Measurements from ENCODE around the gene RANBP6.
"Not testable (repeated sequence)": the region's sequence is repeated elsewhere in the genome, so short reads cannot be mapped to it uniquely, and the experiment has no call there.

The RANBP6 gene

GRCh38 chr9:6040077-6040476, 24.7 kb upstream of the RANBP6 start:
- no peaks in the 10 kb centered on the region for H3K36me3 ChIP-seq (ENCODE audit: insufficient read depth, low read depth, low read length)
- H3K9ac ChIP-seq (ENCODE audit: low read depth, low read length) = no peak overlapping the region
- H3K9me3 ChIP-seq (ENCODE audit: insufficient read depth, low read depth, low read length) = no peaks in the 10 kb centered on the region
- no peaks in the 10 kb centered on the region for H3K27me3 ChIP-seq (ENCODE audit: insufficient read depth, low read length)
- no peak overlapping the region for H3K4me3 ChIP-seq (ENCODE audit: low read length)
- H3K4me1 ChIP-seq (ENCODE audit: insufficient read depth, low read length) = no peaks in the 10 kb centered on the region; the same call in 1 of the 2 replicates
- no peak overlapping the region for H3K27ac ChIP-seq (ENCODE audit: low read length)

- H3K9me3 ChIP-seq (ENCODE audit: insufficient read depth, low read depth, low read length) = no peaks in the 10 kb centered on the region
- no peaks in the 10 kb centered on the region for H3K27me3 ChIP-seq (ENCODE audit: insufficient read depth, low read length)
- H3K27ac ChIP-seq (ENCODE audit: low read length) = no peak overlapping the region
- no peak overlapping the region for H3K4me3 ChIP-seq (ENCODE audit: low read length)
- H3K4me1 ChIP-seq (ENCODE audit: insufficient read depth, low read length) = no peaks in the 10 kb centered on the region; the same call in 1 of the 2 replicates
- H3K9ac ChIP-seq (ENCODE audit: low read depth, low read length) = no peak overlapping the region
- no peaks in the 10 kb centered on the region for H3K36me3 ChIP-seq (ENCODE audit: insufficient read depth, low read depth, low read length)
These were observed 21.0 kb upstream of the RANBP6 start for GRCh38 chr9:6036391-6036790.

DNA sequence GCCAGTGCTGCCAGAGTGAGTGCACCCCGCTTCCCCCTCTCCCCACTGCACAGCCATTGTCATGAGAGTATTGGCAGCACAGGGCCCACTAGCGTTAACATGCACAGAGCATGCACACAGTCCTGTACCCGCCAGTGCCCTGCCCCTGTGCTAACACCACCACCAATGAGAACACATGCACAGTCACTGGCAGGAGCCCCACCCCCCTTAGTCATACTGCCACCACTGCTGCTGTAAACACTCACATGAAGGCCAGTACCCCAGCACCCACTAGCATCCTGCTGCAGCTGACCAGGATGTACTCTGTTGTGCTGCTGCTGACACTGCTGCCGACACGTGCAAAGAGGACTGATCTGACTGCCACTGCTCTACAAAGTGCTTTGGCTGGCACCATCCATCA, 19.5 kb upstream of the RANBP6 start:
- Histone ChIP-seq H3K9me3 (ENCODE audit: insufficient read depth, low read depth, low read length) (no peaks in the 10 kb centered on the region), H3K36me3 (ENCODE audit: insufficient read depth, low read depth, low read length) (no peaks in the 10 kb centered on the region), H3K27me3 (ENCODE audit: insufficient read depth, low read length) (no peaks in the 10 kb centered on the region), H3K4me3 (ENCODE audit: low read length) (no peak overlapping the region), H3K4me1 (ENCODE audit: insufficient read depth, low read length) (no peaks in the 10 kb centered on the region; the same call in 1 of the 2 replicates), H3K27ac (ENCODE audit: low read length) (no peak overlapping the region), H3K9ac (ENCODE audit: low read depth, low read length) (no peak overlapping the region)

DNA sequence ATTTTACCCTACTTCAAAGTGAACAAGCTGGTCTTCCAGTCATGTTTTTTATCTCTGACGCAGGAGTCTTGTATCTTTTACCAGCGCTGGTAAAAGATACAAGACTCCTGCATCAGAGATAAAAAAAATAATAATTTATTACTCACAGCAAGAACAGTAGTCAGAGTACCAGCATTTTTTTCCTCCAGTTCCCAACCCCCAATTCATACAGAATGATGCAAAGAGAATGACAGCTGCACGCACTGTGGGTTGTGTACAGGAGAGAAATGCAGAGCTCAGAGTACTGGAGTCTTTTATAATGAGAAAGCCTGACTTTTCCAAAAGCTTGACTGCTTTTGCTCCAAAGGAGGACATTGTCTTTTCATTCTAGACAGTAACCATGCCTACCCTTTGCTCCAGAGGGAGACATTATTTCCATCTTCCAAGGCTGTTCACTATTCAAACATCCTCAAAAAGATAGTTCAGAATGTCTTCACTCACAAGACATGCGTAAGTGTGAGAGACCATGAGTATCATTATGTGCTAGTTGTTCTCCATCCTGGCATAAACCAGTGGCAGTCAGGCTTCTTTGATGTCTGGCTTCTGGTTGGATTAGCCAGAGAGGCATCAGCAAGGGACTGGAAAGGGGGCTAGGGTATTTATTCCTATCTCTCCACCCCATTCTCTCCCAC, 14.3 kb upstream of the RANBP6 start:
- Histone ChIP-seq H3K27ac (ENCODE audit: low read length) (no peak overlapping the region), H3K9me3 (ENCODE audit: insufficient read depth, low read depth, low read length) (no peaks in the 10 kb centered on the region), H3K9ac (ENCODE audit: low read depth, low read length) (no peak overlapping the region), H3K4me3 (ENCODE audit: low read length) (no peak overlapping the region), H3K27me3 (ENCODE audit: insufficient read depth, low read length) (no peaks in the 10 kb centered on the region), H3K4me1 (ENCODE audit: insufficient read depth, low read length) (no peaks in the 10 kb centered on the region), H3K36me3 (ENCODE audit: insufficient read depth, low read depth, low read length) (no peaks in the 10 kb centered on the region)

DNA sequence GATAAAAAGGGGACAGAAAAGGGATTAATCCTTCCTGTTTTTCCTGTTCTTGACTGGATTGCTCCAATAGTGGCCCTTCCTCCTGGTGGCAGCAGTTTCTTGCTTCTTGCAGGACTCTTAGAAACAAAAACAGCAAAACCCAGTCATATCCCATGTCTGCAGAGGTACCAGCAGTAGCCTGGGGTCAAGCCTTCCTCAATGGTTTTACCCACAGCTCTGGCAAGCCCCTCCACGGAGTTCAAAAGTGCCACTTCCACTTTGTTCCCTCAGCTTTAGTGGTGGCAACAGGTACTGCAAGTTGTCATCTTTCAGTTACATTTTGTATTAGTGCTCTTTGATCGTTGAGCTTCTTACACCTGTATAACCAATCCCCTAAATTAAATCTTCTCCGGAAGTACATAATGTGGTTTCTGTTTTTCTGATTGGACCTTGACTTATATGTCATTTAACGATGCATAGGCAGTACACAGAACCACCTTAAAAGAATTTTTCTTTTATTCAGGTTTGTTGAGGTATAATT, 8.7 kb upstream of the RANBP6 start:
- Histone ChIP-seq H3K4me1 (ENCODE audit: insufficient read depth, low read length) (no peaks in the 10 kb centered on the region), H3K4me3 (ENCODE audit: low read length) (no peak overlapping the region), H3K27ac (ENCODE audit: low read length) (no peak overlapping the region), H3K9me3 (ENCODE audit: insufficient read depth, low read depth, low read length) (no peaks in the 10 kb centered on the region), H3K27me3 (ENCODE audit: insufficient read depth, low read length) (no peaks in the 10 kb centered on the region), H3K36me3 (ENCODE audit: insufficient read depth, low read depth, low read length) (no peaks in the 10 kb centered on the region), H3K9ac (ENCODE audit: low read depth, low read length) (no peak overlapping the region)

- not testable (repeated sequence) for H3K9ac ChIP-seq (ENCODE audit: low read depth, low read length); H3K27me3 ChIP-seq (ENCODE audit: insufficient read depth, low read length); H3K9me3 ChIP-seq (ENCODE audit: insufficient read depth, low read depth, low read length); H3K4me1 ChIP-seq (ENCODE audit: insufficient read depth, low read length); H3K27ac ChIP-seq (ENCODE audit: low read length); H3K4me3 ChIP-seq (ENCODE audit: low read length)
- peaks cover 23% of the 10 kb centered on the region for H3K36me3 ChIP-seq (ENCODE audit: insufficient read depth, low read depth, low read length)
These were observed 1.6 kb upstream of the RANBP6 start for GRCh38 chr9:6016975-6017374.

DNA sequence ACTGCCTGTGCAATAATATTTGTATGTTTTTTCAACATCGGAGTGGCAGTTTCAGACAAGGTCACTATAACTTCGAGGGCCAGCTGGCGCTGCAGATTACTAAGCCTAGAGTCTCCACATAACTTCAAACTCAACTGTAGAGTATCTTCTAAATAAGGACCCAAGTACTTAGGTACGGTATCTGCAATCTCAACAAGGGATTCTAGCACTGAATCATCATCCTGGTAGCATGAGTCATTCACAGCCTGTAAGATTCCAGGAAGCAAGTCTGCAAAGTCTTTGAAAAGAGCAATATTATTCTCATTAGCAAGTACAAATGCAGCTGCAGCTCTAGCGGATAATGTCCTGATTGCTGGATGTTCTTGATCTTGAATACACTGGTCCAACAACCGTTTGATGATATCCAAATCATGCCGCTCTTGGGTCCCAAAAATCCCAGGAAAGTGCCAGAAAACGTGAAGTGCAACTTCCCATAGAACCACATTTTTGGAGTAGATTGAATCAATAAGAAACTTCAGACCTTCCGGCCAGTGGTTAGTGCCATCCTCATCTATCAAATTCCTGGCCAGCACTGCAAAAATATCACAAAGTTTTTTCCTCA, 654 bp downstream of the RANBP6 start:
- H3K27me3 ChIP-seq (ENCODE audit: insufficient read depth, low read length) = no peaks in the 10 kb centered on the region
- H3K4me3 ChIP-seq (ENCODE audit: low read length) = peak overlapping the region; percentile 97
- H3K36me3 ChIP-seq (ENCODE audit: insufficient read depth, low read depth, low read length) = peaks cover 39% of the 10 kb centered on the region
- peak overlapping the region; percentile 94 for H3K9ac ChIP-seq (ENCODE audit: low read depth, low read length)
- H3K9me3 ChIP-seq (ENCODE audit: insufficient read depth, low read depth, low read length) = no peaks in the 10 kb centered on the region
- peaks cover 4% of the 10 kb centered on the region; the same call in 1 of the 2 replicates for H3K4me1 ChIP-seq (ENCODE audit: insufficient read depth, low read length)
- H3K27ac ChIP-seq (ENCODE audit: low read length) = peak overlapping the region; percentile 33

- Histone ChIP-seq H3K9ac (ENCODE audit: low read depth, low read length) (peak overlapping the region; percentile 79; the same call in 1 of the 2 replicates), H3K4me3 (ENCODE audit: low read length) (peak overlapping the region; percentile 96), H3K9me3 (ENCODE audit: insufficient read depth, low read depth, low read length) (no peaks in the 10 kb centered on the region), H3K27ac (ENCODE audit: low read length) (no peak overlapping the region), H3K4me1 (ENCODE audit: insufficient read depth, low read length) (peaks cover 8% of the 10 kb centered on the region; the same call in 1 of the 2 replicates), H3K27me3 (ENCODE audit: insufficient read depth, low read length) (no peaks in the 10 kb centered on the region), H3K36me3 (ENCODE audit: insufficient read depth, low read depth, low read length) (peaks cover 29% of the 10 kb centered on the region)
These were observed 7.0 kb downstream of the RANBP6 start for GRCh38 chr9:6008169-6008979.

- Histone ChIP-seq H3K4me1 (ENCODE audit: insufficient read depth, low read length) (peaks cover 8% of the 10 kb centered on the region; the same call in 1 of the 2 replicates), H3K36me3 (ENCODE audit: insufficient read depth, low read depth, low read length) (peaks cover 23% of the 10 kb centered on the region), H3K9me3 (ENCODE audit: insufficient read depth, low read depth, low read length) (no peaks in the 10 kb centered on the region), H3K4me3 (ENCODE audit: low read length) (peak overlapping the region; percentile 96), H3K27me3 (ENCODE audit: insufficient read depth, low read length) (no peaks in the 10 kb centered on the region), H3K27ac (ENCODE audit: low read length) (no peak overlapping the region), H3K9ac (ENCODE audit: low read depth, low read length) (peak overlapping the region; percentile 79; the same call in 1 of the 2 replicates)
These were observed 7.7 kb downstream of the RANBP6 start for GRCh38 chr9:6007770-6008168.

DNA sequence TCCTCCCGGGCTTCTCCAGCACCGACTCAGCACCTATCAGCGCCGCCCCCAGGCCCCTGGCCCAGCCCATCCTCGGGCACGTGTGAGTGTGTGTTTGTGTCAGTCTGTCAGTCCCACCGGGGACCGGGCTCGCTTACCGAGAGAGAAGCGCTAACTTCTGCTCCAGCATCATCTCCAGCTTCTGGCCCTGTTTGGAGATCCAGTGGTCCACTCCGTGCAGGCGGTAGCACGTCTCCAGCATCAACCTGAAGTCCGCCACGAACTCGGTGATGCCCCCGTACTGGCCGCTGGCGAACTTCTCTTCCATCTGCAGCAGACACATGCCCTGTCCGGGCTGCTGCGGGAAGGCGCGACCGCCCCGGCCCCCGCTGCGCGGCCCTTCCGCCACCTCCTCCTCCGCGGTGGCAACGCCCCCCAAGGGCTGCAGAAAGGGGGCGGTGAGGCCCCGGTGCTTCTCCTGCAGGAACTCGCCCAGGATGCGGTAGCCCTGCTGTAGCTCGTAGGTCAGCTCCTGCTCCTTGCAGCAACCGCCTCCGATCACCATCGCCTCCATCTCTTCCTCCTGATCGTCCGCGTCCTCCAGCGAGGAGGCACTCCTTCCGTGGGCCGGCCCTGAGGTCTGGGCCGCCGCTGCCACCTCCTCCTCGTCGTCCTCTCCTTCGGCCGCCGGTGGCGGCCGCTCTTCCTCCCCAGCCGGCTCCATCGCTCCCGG, 8.2 kb downstream of the RANBP6 start:
- Histone ChIP-seq H3K27me3 (ENCODE audit: insufficient read depth, low read length) (no peaks in the 10 kb centered on the region), H3K4me3 (ENCODE audit: low read length) (peak overlapping the region; percentile 96), H3K27ac (ENCODE audit: low read length) (no peak overlapping the region), H3K9ac (ENCODE audit: low read depth, low read length) (peak overlapping the region; percentile 79; the same call in 1 of the 2 replicates), H3K9me3 (ENCODE audit: insufficient read depth, low read depth, low read length) (no peaks in the 10 kb centered on the region), H3K36me3 (ENCODE audit: insufficient read depth, low read depth, low read length) (peaks cover 18% of the 10 kb centered on the region), H3K4me1 (ENCODE audit: insufficient read depth, low read length) (peaks cover 8% of the 10 kb centered on the region; the same call in 1 of the 2 replicates)

DNA sequence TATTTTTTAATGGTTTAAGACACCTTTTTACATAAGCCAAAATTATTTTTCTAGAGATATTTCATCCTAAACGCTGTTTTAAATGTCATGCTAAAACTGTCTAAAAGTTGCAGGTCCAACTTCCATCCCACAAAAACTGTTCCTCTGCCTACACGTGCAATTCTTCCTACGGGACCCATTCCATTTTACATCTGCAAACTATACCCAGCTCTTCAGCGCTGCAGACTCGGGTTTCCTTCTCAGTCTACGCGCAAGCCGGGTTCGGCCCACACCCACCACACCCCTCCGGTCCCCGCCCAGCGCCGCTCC, 8.7 kb downstream of the RANBP6 start:
- Histone ChIP-seq H3K9me3 (ENCODE audit: insufficient read depth, low read depth, low read length) (no peaks in the 10 kb centered on the region), H3K27ac (ENCODE audit: low read length) (no peak overlapping the region)

More for the DNA sequence above, 8.7 kb downstream of the RANBP6 start:
- H3K27me3 ChIP-seq (ENCODE audit: insufficient read depth, low read length) = no peaks in the 10 kb centered on the region
- H3K4me1 ChIP-seq (ENCODE audit: insufficient read depth, low read length) = peaks cover 8% of the 10 kb centered on the region; the same call in 1 of the 2 replicates
- H3K36me3 ChIP-seq (ENCODE audit: insufficient read depth, low read depth, low read length) = peaks cover 14% of the 10 kb centered on the region
- H3K9ac ChIP-seq (ENCODE audit: low read depth, low read length) = no peak overlapping the region; the same call in 1 of the 2 replicates
- H3K4me3 ChIP-seq (ENCODE audit: low read length) = peak overlapping the region; percentile 96

Data from iPS-20b (cell line).